K562 (cell line): ENCODE measurements around the gene SPATS2. TPM values are rescaled to one million over a fixed set of nuclear protein-coding genes. Genes with fewer than 3 reads are reported as not detected.
A peak's percentile ranks its signal among the peaks of the same experiment; 100 is the strongest.

Source experiments
- ID3 ChIP-seq, 2 experiments: fragments of 250-450 bp in 1 of 2; fragments of 450-650 bp in 1 of 2; sonication (Bioruptor Pico) in 1 of 2; IDR thresholded peaks; 2 replicates each; pipeline versions ENCODE4 v1.6.1 to v1.8.0; 2016 to 2021; ENCODE audit warnings: mild to moderate bottlenecking in 2 of 2, moderate library complexity in 2 of 2, missing compliant biosample characterization in 1 of 2, missing genetic modification characterization in 1 of 2
- KLF10 ChIP-seq: fragments of 250-450 bp; sonication (Bioruptor Pico); IDR thresholded peaks from 2 replicates; pipeline ENCODE4 v1.6.1; 2021; ENCODE audit warnings: matching md5 sums
- MTA1 ChIP-seq: fragments of 450-650 bp; IDR thresholded peaks from 2 replicates; pipeline ENCODE4 v1.6.1; 2017; ENCODE audit warnings: borderline replicate concordance
- SLC30A9 ChIP-seq: fragments of 250-450 bp; sonication (Bioruptor Pico); IDR thresholded peaks from 2 replicates; pipeline ENCODE4 v1.8.0; 2022; ENCODE audit warnings: mild to moderate bottlenecking, moderate library complexity
- polyA plus RNA-seq, 8 experiments: library from polyadenylated mRNA; depleted of rRNA in 4 of 8; stranded (reverse) in 5 of 8; unstranded in 3 of 8; fragments of >200 nt; fragmentation: Nextera tagmentation in 2 of 8; fragmentation: Illumina TruSeq in 1 of 8; extraction: Ambion mirVana in 2 of 8; extraction: Trizol in 1 of 8; gene quantifications; 2 replicates each; pipeline versions ENCODE4 v1.2.1 to v1.2.3, GENCODE V29; 2011 to 2014; ENCODE audit warnings: inconsistent platforms in 1 of 8, missing spikeins in 1 of 8
- total RNA-seq, 7 experiments: library from RNA; depleted of rRNA in 6 of 7; stranded (reverse); fragments of >200 nt in 6 of 7; fragmentation: Illumina TruSeq in 2 of 7; extraction: Trizol in 2 of 7; gene quantifications; 2 replicates each; pipeline versions ENCODE4 v1.2.1 to v1.2.3, GENCODE V29; 2011 to 2021; ENCODE audit warnings: low replicate concordance in 1 of 7
- TF ChIP-seq, protein P1 (sequence below), 2 experiments: fragments of 450-650 bp; formaldehyde crosslinking in 1 of 2; IDR thresholded peaks; 2 replicates each; pipeline versions ENCODE4 v1.4.0 to v1.6.1; 2014 to 2020; ENCODE audit warnings: mild to moderate bottlenecking in 2 of 2, borderline replicate concordance in 1 of 2, low read depth in 1 of 2

The SPATS2 gene
- total and polyA plus RNA-seq, 9 of the 15 experiments (the other 6 are each of a cell fraction or from before 2014, with no cell fraction given): 5.4 to 48.2 (median 17.5) TPM

GRCh38 chr12:49369411-49370145 lies 2.3 kb downstream of the SPATS2 start (continued):
- TF ChIP-seq, protein P1, sequence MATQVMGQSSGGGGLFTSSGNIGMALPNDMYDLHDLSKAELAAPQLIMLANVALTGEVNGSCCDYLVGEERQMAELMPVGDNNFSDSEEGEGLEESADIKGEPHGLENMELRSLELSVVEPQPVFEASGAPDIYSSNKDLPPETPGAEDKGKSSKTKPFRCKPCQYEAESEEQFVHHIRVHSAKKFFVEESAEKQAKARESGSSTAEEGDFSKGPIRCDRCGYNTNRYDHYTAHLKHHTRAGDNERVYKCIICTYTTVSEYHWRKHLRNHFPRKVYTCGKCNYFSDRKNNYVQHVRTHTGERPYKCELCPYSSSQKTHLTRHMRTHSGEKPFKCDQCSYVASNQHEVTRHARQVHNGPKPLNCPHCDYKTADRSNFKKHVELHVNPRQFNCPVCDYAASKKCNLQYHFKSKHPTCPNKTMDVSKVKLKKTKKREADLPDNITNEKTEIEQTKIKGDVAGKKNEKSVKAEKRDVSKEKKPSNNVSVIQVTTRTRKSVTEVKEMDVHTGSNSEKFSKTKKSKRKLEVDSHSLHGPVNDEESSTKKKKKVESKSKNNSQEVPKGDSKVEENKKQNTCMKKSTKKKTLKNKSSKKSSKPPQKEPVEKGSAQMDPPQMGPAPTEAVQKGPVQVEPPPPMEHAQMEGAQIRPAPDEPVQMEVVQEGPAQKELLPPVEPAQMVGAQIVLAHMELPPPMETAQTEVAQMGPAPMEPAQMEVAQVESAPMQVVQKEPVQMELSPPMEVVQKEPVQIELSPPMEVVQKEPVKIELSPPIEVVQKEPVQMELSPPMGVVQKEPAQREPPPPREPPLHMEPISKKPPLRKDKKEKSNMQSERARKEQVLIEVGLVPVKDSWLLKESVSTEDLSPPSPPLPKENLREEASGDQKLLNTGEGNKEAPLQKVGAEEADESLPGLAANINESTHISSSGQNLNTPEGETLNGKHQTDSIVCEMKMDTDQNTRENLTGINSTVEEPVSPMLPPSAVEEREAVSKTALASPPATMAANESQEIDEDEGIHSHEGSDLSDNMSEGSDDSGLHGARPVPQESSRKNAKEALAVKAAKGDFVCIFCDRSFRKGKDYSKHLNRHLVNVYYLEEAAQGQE (IDR thresholded peaks at IDR 0.05; ENCODE audit: borderline replicate concordance): peak; percentile 58
- TF ChIP-seq, protein P1 (CRISPR knock-in tag; IDR thresholded peaks at IDR 0.05; ENCODE audit: low read depth): no peak
- TF ChIP-seq ID3 (CRISPR knock-in tag; IDR thresholded peaks at IDR 0.05) (no peak), ID3 (tag; IDR thresholded peaks at IDR 0.05) (no peak), SLC30A9 (CRISPR knock-in tag) (no peak), KLF10 (no peak), MTA1 (no peak)
